GM19328 (cell line): ENCODE results near the gene MFSD12.
"Not testable (repeated sequence)": the region's sequence is repeated elsewhere in the genome, so short reads cannot be mapped to it uniquely, and the experiment has no call there.

Source experiments
- ATAC-seq: cut with Tn5 transposase; IDR thresholded peaks from one replicate; pipeline ENCODE4 v1.9.1; 2021; ENCODE audit warnings: mild to moderate bottlenecking, moderate library complexity; ENCODE audit not compliant: unreplicated experiment

The MFSD12 gene

GRCh38 chr19:3585301-3586126 is 28.1 kb upstream of the MFSD12 start, which contains the start of gene GIPC3:
GIPC3 (plus strand) TSS chr19:3585478; CDS start chr19:3585598, 120 bp downstream.
- ATAC-seq, result no peak

- not testable (repeated sequence) for ATAC-seq
Measured at GRCh38 chr19:3584036-3584802, 26.8 kb upstream of the MFSD12 start.

- not testable (repeated sequence) for ATAC-seq
Measured at GRCh38 chr19:3581792-3582191, 24.4 kb upstream of the MFSD12 start.

GRCh38 chr19:3580156-3580934 is 23.0 kb upstream of the MFSD12 start:
- no peak for ATAC-seq

- no peak for ATAC-seq
Measured at GRCh38 chr19:3578390-3578789, 21.0 kb upstream of the MFSD12 start.

GRCh38 chr19:3577723-3578344 is 20.4 kb upstream of the MFSD12 start:
- ATAC-seq, result no peak

GRCh38 chr19:3576696-3577443 is 19.5 kb upstream of the MFSD12 start:
- no peak for ATAC-seq

GRCh38 chr19:3575949-3576673 is 18.7 kb upstream of the MFSD12 start:
- no peak for ATAC-seq

GRCh38 chr19:3575260-3575741 is 17.9 kb upstream of the MFSD12 start:
- ATAC-seq, result no peak

GRCh38 chr19:3573858-3574637 is 16.7 kb upstream of the MFSD12 start:
- no peak for ATAC-seq

GRCh38 chr19:3573162-3573857 is 15.9 kb upstream of the MFSD12 start:
- no peak for ATAC-seq

- no peak for ATAC-seq
Measured at GRCh38 chr19:3572855-3573161, 15.4 kb upstream of the MFSD12 start, which contains the start of gene HMG20B. HMG20B (plus strand) TSS chr19:3572944; CDS start chr19:3573310, 366 bp downstream.

GRCh38 chr19:3572132-3572854 is 14.9 kb upstream of the MFSD12 start:
- peak; percentile 94 for ATAC-seq

- no peak for ATAC-seq
Measured at GRCh38 chr19:3570606-3571011, 13.2 kb upstream of the MFSD12 start.

- ATAC-seq, result not testable (repeated sequence)
Measured at GRCh38 chr19:3570042-3570441, 12.7 kb upstream of the MFSD12 start.

- no peak for ATAC-seq
Measured at GRCh38 chr19:3565139-3565538, 7.8 kb upstream of the MFSD12 start.
